IPS-18a (cell line): Measurements from ENCODE around the gene PISD.

Source experiments
- H3K27ac ChIP-seq: one replicate; pipeline ENCODE4 v1.5.1; 2013; ENCODE audit warnings: low read length
- H3K27me3 ChIP-seq: one replicate; pipeline ENCODE4 v1.6.1; 2013; ENCODE audit warnings: mild to moderate bottlenecking, low read length; ENCODE audit not compliant: control insufficient read depth, insufficient read depth
- H3K36me3 ChIP-seq: one replicate; pipeline ENCODE4 v1.6.1; 2013; ENCODE audit warnings: low read depth, low read length; ENCODE audit not compliant: control insufficient read depth
- H3K4me1 ChIP-seq: one replicate; pipeline ENCODE4 v1.6.1; 2013; ENCODE audit warnings: low read depth, low read length; ENCODE audit not compliant: control insufficient read depth
- H3K4me3 ChIP-seq: one replicate; pipeline ENCODE4 v1.5.1; 2013; ENCODE audit warnings: low read length
- H3K9ac ChIP-seq: one replicate; pipeline ENCODE4 v1.6.1; 2013; ENCODE audit warnings: mild to moderate bottlenecking, low read length, moderate library complexity
- H3K9me3 ChIP-seq: one replicate; pipeline ENCODE4 v1.6.1; 2013; ENCODE audit warnings: low read depth, low read length; ENCODE audit not compliant: control insufficient read depth

PISD gene

DNA sequence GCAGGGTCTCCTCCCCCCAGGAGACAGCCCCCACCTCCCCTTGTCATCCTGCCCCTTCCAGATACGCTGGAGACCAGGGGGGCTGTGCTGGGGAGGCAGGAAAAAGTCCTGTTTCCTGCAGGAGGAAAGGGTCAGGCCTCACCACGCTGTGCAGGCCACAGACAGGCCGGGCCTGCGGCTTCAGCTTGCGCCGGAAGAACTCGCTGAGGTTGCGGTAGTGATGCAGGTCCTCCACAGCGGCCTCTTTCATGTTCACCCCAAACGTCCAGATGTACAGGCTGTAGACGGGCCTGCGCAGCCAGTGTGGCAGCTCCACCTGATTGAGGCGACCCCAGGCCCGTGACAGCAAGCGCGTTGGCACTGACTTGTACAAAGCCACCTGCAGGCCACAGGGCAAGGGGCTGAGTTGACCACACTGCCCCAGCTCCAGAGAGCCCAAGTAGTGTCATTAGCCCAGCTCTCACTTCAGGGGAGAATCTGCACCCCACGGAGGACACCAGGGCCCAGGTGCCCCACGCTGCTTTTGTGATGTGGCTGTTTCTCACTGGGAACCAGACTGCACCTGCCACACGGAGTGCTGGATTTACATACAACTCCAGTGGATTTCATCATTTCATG, 40.4 kb downstream of the PISD start:
- Histone ChIP-seq H3K27me3 (no peaks in the 10 kb centered on the region), H3K9me3 (no peaks in the 10 kb centered on the region), H3K4me3 (no peak overlapping the region), H3K9ac (no peak overlapping the region), H3K27ac (no peak overlapping the region), H3K36me3 (peaks cover 17% of the 10 kb centered on the region), H3K4me1 (peaks cover 22% of the 10 kb centered on the region)

- no peak overlapping the region for H3K27ac ChIP-seq
- H3K9ac ChIP-seq: no peak overlapping the region
- peaks cover 16% of the 10 kb centered on the region for H3K4me1 ChIP-seq
- H3K36me3 ChIP-seq: peaks cover 17% of the 10 kb centered on the region
- H3K4me3 ChIP-seq: no peak overlapping the region
- no peaks in the 10 kb centered on the region for H3K27me3 ChIP-seq
- no peaks in the 10 kb centered on the region for H3K9me3 ChIP-seq
Observed at GRCh38 chr22:31620756-31621480, 41.1 kb downstream of the PISD start.

DNA sequence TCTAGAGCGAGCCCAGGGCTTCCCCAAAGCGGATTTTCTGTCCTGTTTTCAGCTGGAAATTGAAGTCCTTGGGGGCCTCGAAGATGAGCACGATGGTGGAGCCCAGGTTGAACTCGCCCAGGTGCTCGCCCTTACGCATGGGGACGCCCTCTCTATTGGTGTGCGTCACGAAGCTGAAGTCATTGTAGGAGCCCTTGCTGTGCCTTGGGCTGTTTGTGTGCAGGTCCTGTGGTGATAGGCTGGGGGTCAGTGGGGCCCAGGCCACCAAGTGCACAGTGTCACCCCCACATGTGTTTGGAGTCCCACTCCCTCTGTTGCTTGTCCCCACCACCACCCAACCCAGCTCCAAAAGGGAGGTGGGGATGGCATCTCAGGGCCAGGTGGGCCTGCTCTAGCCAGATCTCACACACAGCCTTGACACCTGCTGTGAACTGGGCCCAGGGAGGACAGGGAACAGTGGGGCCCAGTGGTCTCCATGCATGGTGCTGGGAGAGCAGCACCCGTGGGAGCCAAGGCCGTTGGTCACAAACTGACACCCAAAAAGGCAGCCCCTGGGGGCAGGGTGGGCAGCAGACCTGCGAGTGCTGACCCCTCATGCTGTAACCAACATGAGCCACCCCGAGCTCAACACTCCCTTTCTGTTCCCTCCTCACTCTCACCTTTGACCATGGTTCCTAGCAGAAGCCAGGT, 42.3 kb downstream of the PISD start:
- Histone ChIP-seq H3K4me3 (no peak overlapping the region), H3K27ac (no peak overlapping the region), H3K4me1 (peaks cover 5% of the 10 kb centered on the region), H3K9me3 (no peaks in the 10 kb centered on the region), H3K27me3 (no peaks in the 10 kb centered on the region), H3K36me3 (peaks cover 17% of the 10 kb centered on the region), H3K9ac (no peak overlapping the region)

- H3K27me3 ChIP-seq: no peaks in the 10 kb centered on the region
- H3K27ac ChIP-seq: no peak overlapping the region
- no peaks in the 10 kb centered on the region for H3K9me3 ChIP-seq
- H3K9ac ChIP-seq: no peak overlapping the region
- no peaks in the 10 kb centered on the region for H3K4me1 ChIP-seq
- no peak overlapping the region for H3K4me3 ChIP-seq
- H3K36me3 ChIP-seq: peaks cover 17% of the 10 kb centered on the region
Observed at GRCh38 chr22:31618471-31619176, 43.4 kb downstream of the PISD start.

DNA sequence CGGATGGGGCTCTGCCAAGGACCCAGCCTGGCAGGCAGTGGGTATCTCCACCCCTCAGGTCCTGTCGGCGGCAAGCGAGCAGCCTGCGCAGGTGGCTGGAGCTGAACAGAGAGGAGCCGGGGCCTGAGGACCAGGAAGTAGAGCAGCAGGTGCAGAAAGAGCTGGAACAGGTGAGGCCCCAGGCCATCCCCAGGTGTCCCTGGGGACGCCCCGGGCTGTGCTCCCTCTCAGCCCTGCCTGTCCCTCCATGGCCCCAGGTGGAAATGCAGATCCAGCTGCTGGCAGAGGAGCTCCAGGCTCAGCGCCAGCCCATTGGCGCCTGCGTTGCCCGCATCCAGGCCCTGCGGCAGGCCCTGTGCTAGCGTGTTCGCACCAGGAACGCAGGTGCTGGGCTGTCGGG, 44.0 kb downstream of the PISD start:
- Histone ChIP-seq H3K27ac (no peak overlapping the region), H3K4me3 (no peak overlapping the region), H3K36me3 (peaks cover 17% of the 10 kb centered on the region), H3K9me3 (no peaks in the 10 kb centered on the region), H3K4me1 (no peaks in the 10 kb centered on the region), H3K27me3 (no peaks in the 10 kb centered on the region), H3K9ac (no peak overlapping the region)

DNA sequence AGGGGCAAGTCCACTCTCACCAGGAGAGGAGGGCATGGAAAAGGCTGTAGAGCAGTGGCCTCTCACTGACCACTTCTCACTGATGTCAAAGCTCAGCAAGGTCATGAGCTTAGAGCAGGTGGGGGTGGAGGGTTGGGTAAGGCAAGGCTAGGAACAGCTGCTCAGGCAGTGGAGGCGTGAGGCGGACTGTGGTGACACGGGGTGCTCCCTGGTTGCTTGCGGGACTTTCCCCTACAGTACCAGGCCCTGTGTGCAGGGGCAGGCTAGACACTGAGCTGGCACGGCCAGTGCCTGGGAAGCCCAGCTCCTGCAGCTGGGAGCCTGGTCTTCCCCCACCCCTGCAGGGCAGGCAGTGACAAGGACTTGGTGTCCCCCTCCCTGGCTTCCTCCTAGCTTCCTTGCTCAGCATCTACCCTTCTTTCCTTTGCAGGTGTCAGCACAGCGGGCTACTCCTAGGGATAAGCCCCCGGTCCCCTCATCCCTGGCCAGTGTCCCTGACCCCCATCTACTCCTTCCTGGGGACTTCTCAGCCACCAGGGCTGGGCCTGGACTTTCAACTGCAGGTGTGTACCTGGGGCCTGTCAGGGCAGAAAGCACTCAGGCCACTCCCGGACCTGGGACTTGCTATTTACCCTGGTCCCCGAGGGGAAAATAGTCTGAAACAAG, 45.6 kb downstream of the PISD start:
- Histone ChIP-seq H3K9ac (no peak overlapping the region), H3K4me1 (no peaks in the 10 kb centered on the region), H3K9me3 (no peaks in the 10 kb centered on the region), H3K27me3 (no peaks in the 10 kb centered on the region), H3K4me3 (no peak overlapping the region), H3K36me3 (peaks cover 17% of the 10 kb centered on the region), H3K27ac (no peak overlapping the region)

- Histone ChIP-seq H3K27ac (no peak overlapping the region), H3K9me3 (no peaks in the 10 kb centered on the region), H3K9ac (no peak overlapping the region), H3K27me3 (no peaks in the 10 kb centered on the region), H3K4me3 (no peak overlapping the region), H3K4me1 (no peaks in the 10 kb centered on the region), H3K36me3 (peaks cover 13% of the 10 kb centered on the region)
Observed at GRCh38 chr22:31615940-31616314, 46.1 kb downstream of the PISD start.

GRCh38 chr22:31615491-31615860, 46.5 kb downstream of the PISD start:
- Histone ChIP-seq H3K4me3 (no peak overlapping the region), H3K4me1 (no peaks in the 10 kb centered on the region), H3K27ac (no peak overlapping the region), H3K9ac (no peak overlapping the region), H3K36me3 (peaks cover 13% of the 10 kb centered on the region), H3K9me3 (no peaks in the 10 kb centered on the region), H3K27me3 (no peaks in the 10 kb centered on the region)

GRCh38 chr22:31614781-31615490, 47.1 kb downstream of the PISD start:
- H3K27me3 ChIP-seq: no peaks in the 10 kb centered on the region
- no peak overlapping the region for H3K9ac ChIP-seq
- no peaks in the 10 kb centered on the region for H3K9me3 ChIP-seq
- H3K4me3 ChIP-seq: no peak overlapping the region
- no peaks in the 10 kb centered on the region for H3K4me1 ChIP-seq
- H3K27ac ChIP-seq: no peak overlapping the region
- H3K36me3 ChIP-seq: peaks cover 12% of the 10 kb centered on the region

DNA sequence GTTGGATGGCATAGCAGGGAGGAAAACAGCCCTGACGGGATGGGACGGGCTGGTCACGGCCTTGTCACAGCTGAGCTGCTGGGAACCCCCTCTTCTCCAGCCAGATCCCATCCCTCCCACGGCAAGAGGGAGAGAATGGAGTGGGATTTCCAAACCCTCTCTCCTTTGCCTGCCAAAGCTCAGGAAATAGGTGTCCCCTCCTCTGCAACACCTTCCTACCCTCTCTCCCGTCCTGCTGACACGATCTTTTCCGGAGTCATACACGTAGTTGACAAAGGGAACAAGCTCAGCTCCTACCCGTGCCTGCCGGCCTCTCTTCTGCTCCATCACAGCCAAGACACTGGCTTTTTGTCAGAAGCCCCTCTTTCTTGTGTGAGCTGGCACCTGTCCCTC, 48.1 kb downstream of the PISD start:
- Histone ChIP-seq H3K9me3 (no peaks in the 10 kb centered on the region), H3K27ac (no peak overlapping the region), H3K36me3 (peaks cover 1% of the 10 kb centered on the region)

More for the DNA sequence above, 48.1 kb downstream of the PISD start:
- Histone ChIP-seq H3K4me1 (no peaks in the 10 kb centered on the region), H3K27me3 (no peaks in the 10 kb centered on the region), H3K9ac (no peak overlapping the region), H3K4me3 (no peak overlapping the region)
